NK-92 treated with Interleukin-12 subunit alpha and Interleukin-12 subunit beta, amount 100 ng/mL, for 24 hours (cell line): ENCODE data around the gene HNRNPA0.
A peak's percentile ranks its signal among the peaks of the same experiment; 100 is the strongest.
"Not testable (repeated sequence)": the region's sequence is repeated elsewhere in the genome, so short reads cannot be mapped to it uniquely, and the experiment has no call there.

ENCODE experiments used
- DNase-seq: peaks from one replicate; lab custom pipeline; 2025; lab: John Stamatoyannopoulos, UW

The HNRNPA0 gene

GRCh38 chr5:137754188-137754960 is at the start of gene HNRNPA0:
HNRNPA0 (minus strand) TSS chr5:137754363; CDS start chr5:137754066, 297 bp downstream.
- DNase-seq: peak; percentile 95

GRCh38 chr5:137802282-137803210 is 48.4 kb upstream of the HNRNPA0 start:
- no peak for DNase-seq

- DNase-seq: no peak
Observed at GRCh38 chr5:137800700-137801411, 46.7 kb upstream of the HNRNPA0 start.

- DNase-seq: no peak
Observed at GRCh38 chr5:137796279-137796678, 42.1 kb upstream of the HNRNPA0 start.

GRCh38 chr5:137794863-137795262 is 40.7 kb upstream of the HNRNPA0 start:
- DNase-seq: no peak

GRCh38 chr5:137792303-137792702 is 38.1 kb upstream of the HNRNPA0 start:
- no peak for DNase-seq

- DNase-seq: no peak
Observed at GRCh38 chr5:137791799-137792198, 37.6 kb upstream of the HNRNPA0 start.

GRCh38 chr5:137791387-137791786 is 37.2 kb upstream of the HNRNPA0 start:
- DNase-seq: no peak

- DNase-seq: not testable (repeated sequence)
Observed at GRCh38 chr5:137788560-137788959, 34.4 kb upstream of the HNRNPA0 start.

- DNase-seq: no peak
Observed at GRCh38 chr5:137782984-137783536, 28.9 kb upstream of the HNRNPA0 start.

GRCh38 chr5:137782055-137782454 is 27.9 kb upstream of the HNRNPA0 start:
- DNase-seq: no peak

- DNase-seq: no peak
Observed at GRCh38 chr5:137778772-137779564, 24.8 kb upstream of the HNRNPA0 start.

GRCh38 chr5:137767937-137768336 is 13.8 kb upstream of the HNRNPA0 start:
- DNase-seq: not testable (repeated sequence)

- no peak for DNase-seq
Observed at GRCh38 chr5:137761566-137761965, 7.4 kb upstream of the HNRNPA0 start.

- no peak for DNase-seq
Observed at GRCh38 chr5:137760719-137761516, 6.8 kb upstream of the HNRNPA0 start.

- DNase-seq: no peak
Observed at GRCh38 chr5:137760294-137760693, 6.1 kb upstream of the HNRNPA0 start.

GRCh38 chr5:137758715-137759306 is 4.6 kb upstream of the HNRNPA0 start:
- no peak for DNase-seq

- no peak for DNase-seq
Observed at GRCh38 chr5:137758121-137758520, 4.0 kb upstream of the HNRNPA0 start.

- no peak for DNase-seq
Observed at GRCh38 chr5:137757634-137758033, 3.5 kb upstream of the HNRNPA0 start.
